HT1080 (cell line): ENCODE results near the gene UCK1. TPM values are rescaled to one million over a fixed set of nuclear protein-coding genes. Genes with fewer than 3 reads are reported as not detected.

Experiments used
- DNase-seq: peaks from one replicate; pipeline ENCODE4 v3.0.0-alpha.2; 2015; ENCODE audit warnings: low read depth
- small RNA-seq: library from RNA; depleted of rRNA; stranded (forward); fragments of <200 nt; gene quantifications from one replicate; pipeline ENCODE3, GENCODE V24; 2014
- total RNA-seq: library from RNA; depleted of rRNA; stranded (reverse); fragments of >200 nt; shearing (Covaris generic); gene quantifications from 2 replicates; pipeline ENCODE4 v1.2.3, GENCODE V29; 2014; rRNA removed

UCK1 gene
- total RNA-seq, 1 experiment from 2014 or later: 49.1 TPM

DNA sequence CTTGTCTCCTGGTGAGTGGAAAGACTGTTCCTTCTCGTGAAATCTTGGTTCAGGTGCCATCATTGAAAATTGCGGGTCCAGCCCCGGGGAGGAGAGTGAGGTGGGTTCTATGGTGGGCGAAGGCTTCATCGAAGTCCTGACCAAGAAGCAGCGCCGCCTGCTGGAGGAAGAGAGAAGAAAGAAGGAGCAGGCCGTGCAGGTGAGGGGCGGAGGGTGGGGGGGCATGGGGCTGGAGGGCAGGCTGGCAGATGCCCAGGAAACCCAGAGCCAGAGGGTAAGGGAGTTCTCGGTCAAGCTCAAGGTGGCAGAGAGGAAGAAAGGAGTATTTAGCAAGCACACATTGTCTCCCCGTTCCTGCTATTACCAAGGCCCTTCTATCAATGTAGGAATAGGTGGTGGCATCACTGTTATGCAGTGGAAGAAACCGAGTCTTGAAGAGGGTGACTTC, 52.6 kb downstream of the UCK1 start:
- DNase-seq: no peak

DNA sequence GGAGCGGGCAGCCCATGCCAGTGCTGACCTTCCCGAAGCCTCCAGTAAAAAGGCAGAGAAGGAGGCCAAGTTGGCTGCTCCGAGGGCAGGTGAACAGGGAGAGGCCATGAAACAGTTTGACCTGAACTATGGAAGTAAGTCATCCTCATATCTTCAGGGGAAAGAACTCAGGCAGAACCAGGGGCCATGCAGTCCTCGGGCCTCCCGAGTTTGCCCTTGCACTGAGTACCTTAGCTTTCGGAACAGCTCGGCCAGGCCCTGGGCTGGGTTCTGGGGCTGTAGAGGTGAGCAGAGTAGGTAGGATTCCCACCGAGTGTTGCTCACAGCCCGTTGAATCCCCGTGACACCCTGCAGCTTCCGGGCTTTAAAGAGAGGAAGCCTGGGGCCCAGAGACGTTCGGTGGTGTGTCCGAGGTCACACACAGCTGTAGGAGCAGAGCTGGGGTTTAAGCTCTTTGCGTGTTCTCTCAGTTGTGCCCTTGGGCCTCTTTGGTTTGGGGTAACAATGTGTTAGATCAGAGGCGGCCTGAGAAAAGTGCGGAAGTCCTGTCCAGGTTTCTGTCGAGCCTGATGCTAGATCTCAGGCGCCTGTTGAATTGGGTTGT, 53.1 kb downstream of the UCK1 start:
- no peak for DNase-seq

- no peak for DNase-seq
Observed at GRCh38 chr9:131477367-131477766, 53.7 kb downstream of the UCK1 start.

GRCh38 chr9:131476777-131477345, 54.2 kb downstream of the UCK1 start:
- no peak for DNase-seq

DNA sequence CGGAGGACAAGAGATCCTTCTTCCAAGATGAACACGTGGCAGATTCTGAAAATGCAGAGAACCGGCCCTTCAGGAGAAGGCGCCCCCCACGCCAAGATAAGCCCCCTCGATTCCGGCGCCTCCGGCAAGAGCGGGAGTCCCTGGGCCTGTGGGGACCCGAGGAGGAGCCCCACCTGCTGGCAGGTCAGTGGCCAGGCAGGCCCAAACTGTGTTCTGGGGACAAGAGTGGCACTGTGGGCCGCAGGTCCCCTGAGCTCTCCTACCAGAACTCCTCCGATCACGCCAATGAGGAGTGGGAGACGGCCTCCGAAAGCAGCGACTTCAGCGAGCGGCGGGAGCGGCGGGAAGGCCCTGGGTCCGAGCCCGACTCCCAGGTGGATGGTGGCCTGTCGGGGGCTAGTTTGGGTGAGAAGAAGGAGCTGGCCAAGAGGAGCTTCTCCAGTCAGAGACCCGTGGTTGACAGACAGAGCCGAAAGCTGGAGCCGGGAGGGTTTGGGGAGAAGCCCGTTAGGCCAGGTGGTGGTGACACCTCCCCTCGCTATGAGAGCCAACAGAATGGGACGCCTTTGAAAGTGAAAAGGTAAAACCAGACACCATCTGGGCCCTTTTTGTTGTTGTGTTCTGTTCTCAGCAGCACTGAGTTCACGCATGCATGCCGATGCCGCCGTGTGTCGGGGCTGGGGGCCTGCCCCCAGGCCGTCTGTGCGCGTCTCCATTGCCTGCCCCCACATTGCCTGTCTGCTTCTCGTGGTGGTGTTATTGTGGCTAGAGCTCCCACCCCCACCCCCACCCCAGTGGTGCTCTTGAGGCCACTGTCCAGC, 54.9 kb downstream of the UCK1 start:
- no peak for DNase-seq

DNA sequence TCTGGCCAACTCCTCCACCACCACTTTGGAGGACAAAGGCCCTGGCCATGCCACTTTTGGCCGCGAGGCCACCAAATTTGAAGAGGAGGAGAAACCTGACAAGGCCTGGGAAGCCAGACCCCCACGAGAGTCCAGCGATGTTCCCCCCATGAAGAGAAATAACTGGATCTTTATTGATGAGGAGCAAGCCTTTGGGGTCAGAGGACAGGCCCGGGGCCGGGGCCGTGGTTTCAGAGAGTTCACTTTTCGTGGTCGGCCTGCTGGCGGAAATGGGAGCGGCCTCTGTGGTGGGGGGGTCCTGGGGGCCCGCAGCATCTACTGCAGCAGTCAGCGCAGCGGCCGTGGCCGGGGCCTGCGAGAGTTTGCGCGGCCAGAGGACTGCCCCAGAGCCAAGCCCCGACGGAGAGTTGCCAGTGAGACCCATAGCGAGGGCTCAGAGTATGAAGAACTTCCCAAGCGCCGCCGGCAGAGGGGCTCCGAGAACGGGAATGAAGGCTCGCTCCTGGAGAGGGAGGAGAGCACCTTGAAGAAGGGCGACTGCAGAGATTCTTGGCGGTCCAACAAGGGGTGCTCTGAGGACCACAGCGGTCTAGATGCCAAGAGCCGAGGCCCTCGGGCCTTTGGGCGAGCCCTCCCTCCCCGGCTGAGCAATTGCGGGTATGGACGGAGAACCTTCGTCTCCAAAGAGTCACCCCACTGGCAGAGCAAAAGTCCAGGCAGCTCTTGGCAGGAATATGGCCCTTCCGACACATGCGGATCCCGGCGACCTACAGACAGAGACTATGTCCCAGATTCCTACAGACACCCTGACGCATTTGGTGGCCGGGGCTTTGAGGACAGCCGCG, 55.7 kb downstream of the UCK1 start:
- no peak for DNase-seq

- no peak for DNase-seq
Observed at GRCh38 chr9:131474711-131475110, 56.4 kb downstream of the UCK1 start.

DNA sequence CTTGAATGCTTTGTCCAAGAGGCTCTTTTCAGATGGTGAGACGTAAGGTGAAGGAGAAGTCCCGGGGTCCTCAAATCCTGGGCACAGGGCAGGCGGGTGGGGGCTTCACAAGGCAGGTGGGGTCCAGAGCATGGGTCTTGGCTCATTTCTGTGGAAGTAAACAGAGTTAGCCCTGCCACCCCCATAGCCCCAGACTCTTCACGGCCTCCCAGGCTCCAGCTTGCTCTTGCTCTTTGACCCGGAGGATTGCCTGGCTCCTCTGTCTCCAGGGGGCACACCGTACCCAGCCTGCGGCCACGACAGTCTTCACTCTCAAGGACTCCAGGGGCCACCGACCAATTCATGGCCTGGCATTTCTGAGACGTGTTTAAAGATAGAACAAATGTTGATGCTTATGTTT, 57.2 kb downstream of the UCK1 start:
- no peak for DNase-seq

Small RNA genes within 50 kb of the gene (small RNA-seq; reads per million reads assigned to genes)
- gene SNORD62A: 0.66 reads per million, percentile 63 among the genes with 10 or more reads in this experiment
- 0.43 reads per million, percentile 49 among the genes with 10 or more reads in this experiment for gene SNORD62B

Other genes with a start within 250 kb of the UCK1 start
- gene PLPP7, start 241.5 kb downstream of the UCK1 start, total RNA-seq: 0.56 and 1.6 TPM in 2 replicates
- gene PRRC2B, start 137.2 kb downstream of the UCK1 start, total RNA-seq: 35.6 and 49.9 TPM in 2 replicates
- gene POMT1, start 28.3 kb downstream of the UCK1 start, total RNA-seq: 7.8 and 9.6 TPM in 2 replicates
- not detected in 2 replicates for gene PRRT1B, start 14.3 kb upstream of the UCK1 start, total RNA-seq
- gene RAPGEF1, start 208.8 kb upstream of the UCK1 start, total RNA-seq: 19.2 and 22.5 TPM in 2 replicates